SK-N-SH (cell line): ENCODE measurements around the gene PTPN14. TPM values are rescaled to one million over a fixed set of nuclear protein-coding genes. Genes with fewer than 3 reads are reported as not detected.

Experiments used
- CTCF ChIA-PET: fragments of 300-600, 350-600 bp; formaldehyde crosslinking; extraction: SDS; loops from one replicate; lab custom pipeline; 2021; lab: Yijun Ruan, JAX
- POLR2A ChIA-PET: fragments of 350-600 bp; sonication (Branson Sonifier 250); formaldehyde crosslinking; extraction: SDS; loops from one replicate; lab custom pipeline; 2020; ENCODE audit warnings: antibody characterized with exemption, inconsistent platforms; lab: Yijun Ruan, JAX
- DNase-seq: peaks from one replicate; pipeline ENCODE4 v3.0.0; 2012
- H2AFZ ChIP-seq: fragments of 200-600 bp; sonication (generic); 2 replicates; pipeline ENCODE4 v1.8.1; 2016; ENCODE audit warnings: antibody characterized with exemption, mild to moderate bottlenecking, low read depth
- H3F3A ChIP-seq: fragments of 200-600 bp; sonication (generic); replicated peaks from 2 replicates; pipeline ENCODE3; 2016; ENCODE audit warnings: antibody characterized with exemption, mild to moderate bottlenecking; ENCODE audit not compliant: insufficient read depth
- H3K27ac ChIP-seq, 2 experiments: fragments of 200-500 bp in 1 of 2; fragments of 200-600 bp in 1 of 2; sonication (Bioruptor generic) in 1 of 2; sonication (generic), shearing (Covaris generic) in 1 of 2; 2 replicates each; pipeline versions ENCODE4 v1.5.1 to v1.6.1; 2014 to 2016; ENCODE audit warnings: low read depth in 2 of 2, inconsistent platforms in 1 of 2, low read length in 1 of 2, mild to moderate bottlenecking in 1 of 2, mixed read lengths in 1 of 2
- H3K27me3 ChIP-seq: fragments of 200-600 bp; sonication (generic), shearing (Covaris generic); 2 replicates; pipeline ENCODE4 v1.6.1; 2016; ENCODE audit warnings: mixed run types; ENCODE audit not compliant: insufficient read depth
- H3K36me3 ChIP-seq, 2 experiments: fragments of 200-500 bp in 1 of 2; fragments of 200-600 bp in 1 of 2; sonication (Bioruptor generic) in 1 of 2; sonication (generic) in 1 of 2; replicated peaks in 1 of 2; 2 replicates each; pipeline versions ENCODE3 to v1.5.1; 2014 to 2016; ENCODE audit warnings: low read length in 1 of 2, mild to moderate bottlenecking in 1 of 2; ENCODE audit not compliant: insufficient read depth in 2 of 2, control insufficient read depth in 1 of 2
- H3K4me1 ChIP-seq, 2 experiments: fragments of 200-500 bp in 1 of 2; fragments of 200-600 bp in 1 of 2; sonication (Bioruptor generic) in 1 of 2; sonication (generic), shearing (Covaris generic) in 1 of 2; 2 replicates each; pipeline versions ENCODE4 v1.5.1 to v1.6.1; 2014 to 2016; ENCODE audit warnings: low read depth in 1 of 2, low read length in 1 of 2, mixed run types in 1 of 2; ENCODE audit not compliant: insufficient read depth in 2 of 2, control insufficient read depth in 1 of 2
- H3K4me2 ChIP-seq: fragments of 200-600 bp; sonication (generic), shearing (Covaris generic); 2 replicates; pipeline ENCODE4 v1.6.1; 2017; ENCODE audit warnings: mixed run types
- H3K4me3 ChIP-seq, 2 experiments: fragments of 200-500 bp in 1 of 2; fragments of 200-600 bp in 1 of 2; sonication (Bioruptor generic) in 1 of 2; sonication (generic), shearing (Covaris generic) in 1 of 2; 2 replicates each; pipeline versions ENCODE4 v1.5.1 to v1.8.1; 2014 to 2016; ENCODE audit warnings: low read depth in 2 of 2, inconsistent platforms in 1 of 2, low read length in 1 of 2, mild to moderate bottlenecking in 1 of 2, mixed read lengths in 1 of 2, moderate library complexity in 1 of 2
- H3K79me2 ChIP-seq: fragments of 200-600 bp; sonication (generic); 2 replicates; pipeline ENCODE4 v1.8.1; 2017; ENCODE audit warnings: mild to moderate bottlenecking; ENCODE audit not compliant: insufficient read depth
- H3K9ac ChIP-seq: fragments of 200-600 bp; sonication (generic); 2 replicates; pipeline ENCODE4 v1.6.1; 2017; ENCODE audit warnings: mixed run types
- H3K9me2 ChIP-seq: fragments of 200-600 bp; sonication (generic); 2 replicates; pipeline ENCODE4 v1.6.1; 2017; ENCODE audit warnings: mixed run types
- H3K9me3 ChIP-seq: fragments of 200-600 bp; sonication (generic); 2 replicates; pipeline ENCODE4 v1.6.1; 2017; ENCODE audit warnings: mixed run types, mild to moderate bottlenecking, moderate library complexity
- H4K20me1 ChIP-seq: fragments of 200-600 bp; sonication (generic); 2 replicates; pipeline ENCODE4 v1.6.1; 2017; ENCODE audit warnings: mild to moderate bottlenecking, mixed run types; ENCODE audit not compliant: insufficient read depth
- CHD2 ChIP-seq: fragments of 150-350 bp; IDR thresholded peaks from 2 replicates; pipeline ENCODE4 v1.6.1; 2018; ENCODE audit warnings: low read length; ENCODE audit not compliant: partially characterized antibody
- EP300 ChIP-seq, 2 experiments: IDR thresholded peaks; 2 replicates each; pipeline versions ENCODE4 v1.4.0 to v1.6.1; 2012; ENCODE audit warnings: borderline replicate concordance in 1 of 2, low read depth in 1 of 2, low read length in 1 of 2
- EZH2phosphoT487 ChIP-seq: fragments of 200-600 bp; sonication (generic); IDR thresholded peaks from 2 replicates; pipeline ENCODE4 v1.6.1; 2017; ENCODE audit warnings: low read depth, mixed run types, mild to moderate bottlenecking, antibody characterized with exemption, moderate library complexity, borderline replicate concordance
- FOSL2 ChIP-seq: IDR thresholded peaks from 2 replicates; pipeline ENCODE4 v1.4.0; 2012; ENCODE audit warnings: low read depth, mild to moderate bottlenecking, moderate library complexity, borderline replicate concordance
- FOXM1 ChIP-seq: IDR thresholded peaks from 2 replicates; pipeline ENCODE4 v1.4.0; 2012; ENCODE audit warnings: low read depth, mild to moderate bottlenecking
- GATA2 ChIP-seq: sonication (generic); formaldehyde crosslinking; IDR thresholded peaks from 2 replicates; pipeline ENCODE4 v1.5.0; 2020; ENCODE audit warnings: mild to moderate bottlenecking, missing genetic modification reagents
- MEF2A ChIP-seq: IDR thresholded peaks from 2 replicates; pipeline ENCODE4 v1.4.0; 2012; ENCODE audit warnings: low read depth, borderline replicate concordance
- RCOR1 ChIP-seq: fragments of 150-350 bp; IDR thresholded peaks from 2 replicates; pipeline ENCODE4 v1.6.1; 2017; ENCODE audit warnings: antibody characterized with exemption, low read length
- SMC3 ChIP-seq: IDR thresholded peaks from 2 replicates; pipeline ENCODE4 v1.6.1; 2012; ENCODE audit warnings: low read depth, low read length, improper control_type of control experiment
- WGBS: methylation state at CpG from one replicate; pipeline ENCODE4 v1.1.6; 2017; ENCODE audit warnings: low lambda C conversion rate; 5-methylcytosine and 5-hydroxymethylcytosine counted together
- polyA plus RNA-seq, 3 experiments: library from polyadenylated mRNA; depleted of rRNA; stranded (reverse); fragments of >200 nt; gene quantifications; 2 replicates each; pipeline ENCODE4 v1.2.3, GENCODE V29; 2012
- TF ChIP-seq, protein P1 (sequence below): fragments of 150-350 bp; IDR thresholded peaks from 2 replicates; pipeline ENCODE4 v1.6.1; 2017; ENCODE audit warnings: antibody characterized with exemption, low read length, low read depth, borderline replicate concordance
- TF ChIP-seq, protein P2 (sequence below): fragments of 200-600 bp; sonication (generic); IDR thresholded peaks from 2 replicates; pipeline ENCODE4 v1.6.1; 2017; ENCODE audit warnings: antibody characterized with exemption, mild to moderate bottlenecking, moderate library complexity

PTPN14 gene
- polyA plus RNA-seq, 1 of the 3 experiments (the other 2 are of a cell fraction) = 12.8 TPM

DNA sequence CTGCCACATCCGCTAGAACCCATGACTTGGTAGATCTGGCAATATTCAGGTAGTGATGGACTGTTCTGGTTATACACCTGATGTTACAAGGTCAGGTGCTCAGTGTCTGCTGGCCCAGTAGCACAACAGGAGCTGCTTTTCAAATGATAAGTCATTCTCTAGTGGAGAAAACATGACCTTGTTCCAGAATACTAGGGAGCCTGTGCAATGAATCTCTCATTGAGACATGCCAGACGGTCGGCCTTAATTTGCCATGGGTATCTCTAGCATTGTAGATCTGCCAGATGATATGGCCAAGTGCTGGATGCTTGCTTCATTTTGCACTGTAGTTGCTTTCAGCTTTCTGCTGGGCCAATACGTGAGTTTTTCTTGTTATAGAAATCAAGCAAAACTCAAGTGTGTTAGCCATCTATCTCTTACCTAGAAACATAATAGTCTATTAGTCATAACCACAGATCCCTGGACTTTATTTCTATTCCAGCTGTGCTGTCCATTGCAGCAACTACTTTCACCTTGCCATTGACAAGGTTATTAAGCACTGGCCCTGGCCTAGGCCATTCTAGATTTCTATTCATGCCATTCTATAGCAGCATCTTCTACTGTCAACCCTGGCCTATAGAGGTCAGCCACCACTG, 37.7 kb upstream of the PTPN14 start:
- 81% methylated on average over 4 of the region's 4 CpGs for WGBS
- no peak overlapping the region for H3K4me3 ChIP-seq
- no peaks in the 10 kb centered on the region for H3K36me3 ChIP-seq
- H3K9ac ChIP-seq = no peak overlapping the region
- H3K4me1 ChIP-seq = peaks cover 0 to 10% of the 10 kb centered on the region in 2 experiments; a peak in 2 of 4 replicates
- no peaks in the 10 kb centered on the region for H4K20me1 ChIP-seq
- H3F3A ChIP-seq = peaks cover 11% of the 10 kb centered on the region
- no peak for DNase-seq
- ChIA-PET CTCF (interaction anchor here (0.7 to 18.6 kb wide), 2 partner anchors 10 to 257 kb away, joined by 3 to 323 read pairs; no protein-coding TSS in a partner anchor), POLR2A (no interaction called here)
- H3K27ac ChIP-seq = no peak overlapping the region
- H3K79me2 ChIP-seq = no peaks in the 10 kb centered on the region
- no peak overlapping the region for H2AFZ ChIP-seq
- no peaks in the 10 kb centered on the region for H3K9me3 ChIP-seq
- H3K4me2 ChIP-seq = no peak overlapping the region
- no peak for TF ChIP-seq EZH2phosphoT487
- no peak for TF ChIP-seq CHD2
- TF ChIP-seq EP300 (IDR thresholded peaks at IDR 0.05; ENCODE audit: borderline replicate concordance in 1 of 2, low read depth in 1 of 2, low read length in 1 of 2) = no peak
- H3K27me3 ChIP-seq = no peaks in the 10 kb centered on the region
- H3K9me2 ChIP-seq = no peaks in the 10 kb centered on the region

DNA sequence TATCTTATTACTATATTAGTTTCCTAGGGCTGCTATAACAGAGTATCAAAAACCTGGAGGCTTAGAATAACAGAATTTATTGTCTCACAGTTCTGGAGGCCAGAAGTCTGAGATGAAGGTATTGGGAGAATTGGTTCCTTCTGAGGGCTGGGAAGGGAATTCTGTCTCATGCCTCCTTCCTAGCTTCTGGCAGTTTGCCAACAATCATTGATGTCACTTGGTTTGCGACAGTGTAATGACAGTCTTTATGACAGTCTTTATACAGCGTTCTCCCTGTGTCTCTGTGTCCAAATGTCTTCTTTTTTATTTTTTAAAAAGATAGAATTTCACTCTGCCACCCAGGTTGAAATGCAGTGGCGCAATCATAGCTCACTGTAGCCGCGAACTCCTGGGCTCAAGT, 35.8 kb upstream of the PTPN14 start:
- Histone ChIP-seq H4K20me1 (no peaks in the 10 kb centered on the region), H3K9ac (no peak overlapping the region), H3K4me3 (no peak overlapping the region), H3K9me3 (no peaks in the 10 kb centered on the region), H2AFZ (no peak overlapping the region), H3K79me2 (no peaks in the 10 kb centered on the region), H3K9me2 (no peaks in the 10 kb centered on the region), H3K36me3 (no peaks in the 10 kb centered on the region), H3K27ac (no peak overlapping the region), H3K4me2 (no peak overlapping the region), H3F3A (peaks cover 28% of the 10 kb centered on the region), H3K27me3 (no peaks in the 10 kb centered on the region), H3K4me1 (peaks cover 0 to 22% of the 10 kb centered on the region in 2 experiments; a peak in 3 of 4 replicates)
- no peak for DNase-seq
- TF ChIP-seq FOXM1 = no peak
- no peak for TF ChIP-seq MEF2A
- TF ChIP-seq RCOR1 = no peak
- no peak for TF ChIP-seq GATA2 (CRISPR knock-in tag)
- TF ChIP-seq FOSL2 = no peak
- TF ChIP-seq, protein P1, sequence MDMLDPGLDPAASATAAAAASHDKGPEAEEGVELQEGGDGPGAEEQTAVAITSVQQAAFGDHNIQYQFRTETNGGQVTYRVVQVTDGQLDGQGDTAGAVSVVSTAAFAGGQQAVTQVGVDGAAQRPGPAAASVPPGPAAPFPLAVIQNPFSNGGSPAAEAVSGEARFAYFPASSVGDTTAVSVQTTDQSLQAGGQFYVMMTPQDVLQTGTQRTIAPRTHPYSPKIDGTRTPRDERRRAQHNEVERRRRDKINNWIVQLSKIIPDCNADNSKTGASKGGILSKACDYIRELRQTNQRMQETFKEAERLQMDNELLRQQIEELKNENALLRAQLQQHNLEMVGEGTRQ = no peak
- no peak for TF ChIP-seq SMC3
- TF ChIP-seq, protein P2, sequence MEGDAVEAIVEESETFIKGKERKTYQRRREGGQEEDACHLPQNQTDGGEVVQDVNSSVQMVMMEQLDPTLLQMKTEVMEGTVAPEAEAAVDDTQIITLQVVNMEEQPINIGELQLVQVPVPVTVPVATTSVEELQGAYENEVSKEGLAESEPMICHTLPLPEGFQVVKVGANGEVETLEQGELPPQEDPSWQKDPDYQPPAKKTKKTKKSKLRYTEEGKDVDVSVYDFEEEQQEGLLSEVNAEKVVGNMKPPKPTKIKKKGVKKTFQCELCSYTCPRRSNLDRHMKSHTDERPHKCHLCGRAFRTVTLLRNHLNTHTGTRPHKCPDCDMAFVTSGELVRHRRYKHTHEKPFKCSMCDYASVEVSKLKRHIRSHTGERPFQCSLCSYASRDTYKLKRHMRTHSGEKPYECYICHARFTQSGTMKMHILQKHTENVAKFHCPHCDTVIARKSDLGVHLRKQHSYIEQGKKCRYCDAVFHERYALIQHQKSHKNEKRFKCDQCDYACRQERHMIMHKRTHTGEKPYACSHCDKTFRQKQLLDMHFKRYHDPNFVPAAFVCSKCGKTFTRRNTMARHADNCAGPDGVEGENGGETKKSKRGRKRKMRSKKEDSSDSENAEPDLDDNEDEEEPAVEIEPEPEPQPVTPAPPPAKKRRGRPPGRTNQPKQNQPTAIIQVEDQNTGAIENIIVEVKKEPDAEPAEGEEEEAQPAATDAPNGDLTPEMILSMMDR = no peak
- no peak for TF ChIP-seq EZH2phosphoT487
- WGBS = 88% methylated on average over 5 of the region's 5 CpGs
- ChIA-PET CTCF (interaction anchor here (0.9 to 18.6 kb wide), 2 partner anchors 256 to 325 kb away, joined by 3 to 323 read pairs; no protein-coding TSS in a partner anchor), POLR2A (no interaction called here)
